GM10266 (cell line): ENCODE data around the gene NFATC3.

ENCODE experiments used
- DNase-seq: peaks from one replicate; pipeline ENCODE4 v3.0.0; 2012; ENCODE audit errors: extremely low spot score
- CTCF ChIP-seq: IDR thresholded peaks from 2 replicates; pipeline ENCODE4 v1.5.1; 2012; ENCODE audit warnings: mild to moderate bottlenecking, low read depth; ENCODE audit not compliant: control insufficient read depth, insufficient read depth; ENCODE audit errors: missing control alignments

Gene NFATC3

GRCh38 chr16:68233835-68234187 lies 148.6 kb downstream of the NFATC3 start:
- DNase-seq = no peak

GRCh38 chr16:68234188-68235107 lies 149.3 kb downstream of the NFATC3 start:
- no peak for DNase-seq

More at GRCh38 chr16:68233835-68234187, 148.6 kb downstream of the NFATC3 start:
- no peak for TF ChIP-seq CTCF

GRCh38 chr16:68235108-68235886 lies 150.1 kb downstream of the NFATC3 start:
- no peak for TF ChIP-seq CTCF
- no peak for DNase-seq

More at GRCh38 chr16:68234188-68235107, 149.3 kb downstream of the NFATC3 start:
- no peak for TF ChIP-seq CTCF

GRCh38 chr16:68235887-68236136 lies 150.6 kb downstream of the NFATC3 start, which contains the start of gene ESRP2:
Gene ESRP2 (minus strand): TSS chr16:68236127. CDS start chr16:68236045, 82 bp downstream.
- no peak for DNase-seq
- no peak for TF ChIP-seq CTCF

DNA sequence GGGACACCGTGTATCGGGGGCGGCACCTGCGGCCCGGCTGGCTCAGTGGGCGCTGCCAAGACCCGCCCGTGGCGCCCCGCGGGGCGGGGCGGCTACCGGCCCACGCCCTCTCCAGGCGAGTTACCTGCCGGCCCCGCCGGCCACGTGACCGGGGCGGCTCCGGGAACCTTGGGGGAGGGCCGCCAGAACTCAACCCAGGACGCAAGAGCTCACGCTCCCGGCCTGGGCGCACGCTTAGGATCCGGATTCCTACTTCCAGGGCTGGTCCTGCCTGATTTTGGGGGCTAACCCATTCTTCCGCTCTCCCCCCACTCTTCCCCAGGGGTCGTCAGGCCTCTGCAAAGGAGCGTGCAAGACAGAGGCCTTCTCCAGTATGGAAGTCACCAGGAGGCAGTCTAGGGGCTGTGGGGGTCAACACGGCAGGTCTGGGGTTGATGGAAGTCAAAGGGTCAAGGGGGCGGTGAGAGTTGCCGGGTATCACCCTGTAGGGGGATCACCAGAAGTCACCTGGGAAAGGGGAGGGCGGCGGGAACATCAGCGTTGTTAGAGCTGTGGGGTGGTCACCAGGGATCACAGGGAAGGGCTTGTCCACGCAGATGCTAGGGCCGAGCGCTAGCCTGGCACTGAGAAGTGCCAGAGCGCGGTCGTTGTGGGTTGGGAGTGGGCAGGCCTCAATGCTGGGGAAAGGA lies 151.1 kb downstream of the NFATC3 start:
- TF ChIP-seq CTCF = no peak
- peak; percentile 77 for DNase-seq

DNA sequence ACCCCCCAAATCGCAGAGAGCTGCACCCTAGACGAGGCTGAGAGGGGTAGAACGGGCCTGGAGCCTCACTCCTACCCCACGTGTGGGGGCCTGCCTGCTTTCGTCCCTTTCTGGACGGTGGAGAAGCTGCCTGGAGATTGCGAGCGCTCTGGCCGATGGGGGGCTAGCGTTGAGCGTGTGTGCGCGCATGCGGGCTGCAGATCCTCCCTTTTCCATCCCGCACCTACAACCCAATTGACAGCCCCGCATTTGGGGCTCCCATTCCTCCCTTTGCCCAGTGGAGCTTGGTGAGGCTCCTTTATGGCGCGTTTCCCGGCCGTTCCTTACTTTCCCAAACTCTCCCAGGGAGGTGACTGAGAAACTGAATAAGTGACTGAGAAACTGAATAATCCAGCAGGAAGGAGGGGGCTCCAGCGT lies 151.7 kb downstream of the NFATC3 start:
- no peak for TF ChIP-seq CTCF
- DNase-seq = peak; percentile 54
